ENCODE results near the gene HOXA2. TPM values are rescaled to one million over a fixed set of nuclear protein-coding genes. Genes with fewer than 3 reads are reported as not detected.

Gene HOXA2
- total RNA-seq, 3 donors from 2014 or later: not detected

DNA sequence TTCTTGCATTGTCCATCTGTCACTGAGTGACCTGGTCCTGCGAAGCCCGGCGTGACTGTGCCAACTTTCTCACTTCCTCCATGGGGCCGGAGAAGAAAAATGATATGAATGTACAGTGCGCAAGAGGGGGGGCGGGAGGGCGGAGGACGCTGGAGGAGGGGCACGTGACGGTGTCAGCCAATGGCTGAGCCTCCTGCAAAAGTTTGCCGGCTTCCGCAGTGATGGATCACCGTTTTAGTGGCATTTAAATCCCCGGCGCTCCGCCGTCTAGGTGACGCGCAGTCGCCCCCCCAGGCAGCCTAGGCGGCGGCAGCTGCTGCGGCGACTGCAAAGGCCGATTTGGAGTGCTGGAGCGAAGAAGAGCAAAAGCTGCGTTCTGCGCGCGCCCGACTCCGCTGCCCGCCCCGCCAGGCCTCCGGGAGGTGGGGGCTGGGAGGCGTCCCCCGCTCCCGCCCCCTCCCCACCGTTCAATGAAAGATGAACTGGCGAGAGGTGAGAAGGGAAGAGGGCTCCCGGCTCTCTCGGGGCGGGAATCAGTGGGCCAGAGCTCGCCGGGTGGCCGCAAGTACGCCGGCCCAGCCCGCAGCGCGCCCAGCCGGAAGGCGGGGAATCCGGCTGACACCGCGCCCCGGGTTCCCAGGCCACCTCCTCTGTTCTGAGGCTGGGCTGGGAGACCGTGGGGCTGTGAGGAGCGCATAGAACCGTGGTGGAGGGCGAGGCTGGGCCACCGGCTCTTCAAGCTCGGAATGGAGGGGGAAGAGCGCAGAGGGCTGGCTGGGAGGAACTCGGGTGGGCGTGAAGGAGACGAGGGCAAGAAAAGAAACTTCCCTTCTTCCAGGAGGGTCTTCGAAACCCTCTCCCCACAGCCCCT is 6.4 kb downstream of the HOXA2 start, which contains the start of gene HOXA1:
Gene HOXA1, minus strand, starts transcription at position 104 of the 871 bp plus-strand sequence. Its CDS starts 88 bp downstream, at position 16.
- H3K36me3 Mint-ChIP-seq (ENCODE audit: insufficient read depth): peaks cover 14% of the 10 kb centered on the region
- DNase-seq: peak; percentile 68
- no peaks in the 10 kb centered on the region for H3K9me3 Mint-ChIP-seq
- peaks cover 22% of the 10 kb centered on the region for H3K4me1 Mint-ChIP-seq (ENCODE audit: low read depth)
- H3K4me3 Mint-ChIP-seq: peak within 1 kb of the TSS; percentile 85
- ATAC-seq: peak; percentile 89
- peaks cover 73% of the 10 kb centered on the region for H3K27me3 Mint-ChIP-seq (ENCODE audit: low read depth)

DNA sequence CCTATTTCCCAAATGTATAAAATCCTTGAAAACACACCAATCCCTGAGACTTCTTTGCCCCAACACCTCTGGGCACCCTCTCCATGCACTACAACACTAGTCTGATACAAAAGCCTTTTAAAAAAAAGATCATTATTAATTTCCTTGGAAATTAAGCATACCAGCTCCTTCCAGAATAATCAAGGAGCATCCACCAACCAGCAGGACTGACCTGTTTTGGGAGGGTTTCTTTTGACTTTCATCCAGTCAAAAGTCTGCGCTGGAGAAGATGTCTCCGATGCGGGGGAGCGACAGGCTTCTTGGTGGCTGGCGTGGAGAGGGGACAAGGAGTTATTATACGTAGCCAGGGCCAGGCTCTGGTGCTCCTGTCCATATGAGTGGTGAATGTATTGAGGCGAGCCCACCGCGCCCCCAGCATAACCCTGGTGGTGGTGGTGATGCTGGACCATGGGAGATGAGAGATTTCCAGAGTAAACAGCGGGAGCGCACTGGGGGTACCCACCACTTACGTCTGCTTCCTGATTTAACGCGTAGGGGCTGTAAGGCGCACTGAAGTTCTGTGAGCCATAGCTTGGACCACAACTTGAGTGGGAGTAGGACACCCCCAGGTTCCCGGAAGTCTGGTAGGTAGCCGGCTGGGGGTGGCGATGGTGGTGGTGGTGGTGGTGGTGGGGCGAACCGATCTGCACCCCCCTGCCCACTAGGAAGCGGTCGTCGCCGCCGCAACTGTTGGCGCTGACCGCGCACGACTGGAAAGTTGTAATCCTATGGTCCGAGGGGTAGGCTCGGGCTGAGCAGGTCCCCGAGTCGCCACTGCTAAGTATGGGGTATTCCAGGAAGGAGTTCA is 7.2 kb downstream of the HOXA2 start:
- ATAC-seq: peak in 1 of 2 donors; percentile 7
- peaks cover 6% of the 10 kb centered on the region for H3K36me3 Mint-ChIP-seq (ENCODE audit: insufficient read depth)
- no peaks in the 10 kb centered on the region for H3K9me3 Mint-ChIP-seq
- peak overlapping the region; percentile 85 for H3K4me3 Mint-ChIP-seq
- DNase-seq: no peak
- H3K27me3 Mint-ChIP-seq (ENCODE audit: low read depth): peaks cover 72% of the 10 kb centered on the region
- H3K4me1 Mint-ChIP-seq (ENCODE audit: low read depth): peaks cover 22% of the 10 kb centered on the region

DNA sequence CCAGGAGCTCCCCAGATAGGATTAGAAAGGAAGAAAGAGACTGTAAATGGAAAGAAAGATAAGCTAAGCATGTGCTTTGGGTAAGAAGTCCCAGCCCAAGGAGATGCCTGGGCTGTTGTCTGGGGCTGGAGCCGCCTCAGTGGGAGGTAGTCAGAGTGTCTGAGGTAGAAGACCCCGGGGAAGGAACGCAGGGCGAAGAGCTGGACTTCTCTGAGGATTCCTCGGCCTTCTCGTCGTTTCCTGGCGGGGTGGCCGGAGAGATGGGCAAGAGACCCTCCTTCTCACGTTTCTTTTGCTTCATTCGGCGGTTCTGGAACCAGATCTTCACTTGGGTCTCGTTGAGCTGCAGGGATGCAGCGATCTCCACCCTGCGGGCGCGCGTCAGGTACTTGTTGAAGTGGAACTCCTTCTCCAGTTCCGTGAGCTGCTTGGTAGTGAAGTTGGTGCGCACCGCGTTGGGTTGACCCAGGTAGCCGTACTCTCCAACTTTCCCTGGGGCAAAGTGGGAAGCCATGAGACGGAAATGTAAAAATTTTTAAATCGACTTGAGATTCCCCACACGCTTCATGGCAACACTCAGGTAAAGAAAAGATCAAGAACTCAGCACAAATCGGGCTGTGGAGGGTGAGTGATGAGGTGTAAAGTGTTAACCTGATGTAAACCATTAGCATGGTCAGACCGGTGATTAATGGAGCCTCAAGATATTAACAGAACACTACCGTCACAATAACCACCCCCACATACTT is 8.0 kb downstream of the HOXA2 start:
- peaks cover 76% of the 10 kb centered on the region for H3K27me3 Mint-ChIP-seq (ENCODE audit: low read depth)
- H3K36me3 Mint-ChIP-seq (ENCODE audit: insufficient read depth): no peaks in the 10 kb centered on the region
- peaks cover 22% of the 10 kb centered on the region for H3K4me1 Mint-ChIP-seq (ENCODE audit: low read depth)
- no peak for ATAC-seq
- H3K9me3 Mint-ChIP-seq: no peaks in the 10 kb centered on the region
- DNase-seq: no peak
- peak overlapping the region; percentile 85 for H3K4me3 Mint-ChIP-seq

DNA sequence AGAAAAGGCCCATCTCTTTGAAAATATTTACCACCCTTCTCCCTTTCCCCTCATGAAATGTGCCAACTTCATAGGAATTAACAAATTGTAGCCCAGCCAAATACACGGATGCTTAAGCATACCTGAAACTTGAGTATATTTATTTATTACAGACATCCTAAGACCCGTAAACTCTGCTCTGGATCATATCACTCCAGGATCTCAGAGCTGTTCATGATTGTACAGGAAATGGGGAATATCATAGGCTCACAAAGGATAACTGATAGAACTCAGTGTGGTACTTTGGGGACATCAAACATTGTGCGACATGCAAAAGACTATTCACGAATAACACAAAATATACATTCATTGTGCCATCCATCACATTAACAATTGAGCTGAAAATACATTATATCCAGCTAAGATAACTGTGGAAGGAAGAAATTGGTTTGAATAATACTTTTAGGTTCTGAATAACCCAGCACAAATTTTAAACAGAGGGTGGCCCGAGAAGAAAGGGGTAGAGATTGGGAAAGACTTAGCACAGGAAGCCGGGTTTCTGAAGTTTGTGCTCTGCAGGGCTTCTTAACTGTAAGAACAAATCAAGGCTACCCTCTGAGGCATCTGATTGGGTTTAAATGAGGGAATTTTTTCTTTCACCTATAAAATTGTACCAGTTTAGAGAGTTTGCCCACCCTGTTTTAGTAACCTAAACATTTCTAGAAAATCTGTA is 9.1 kb downstream of the HOXA2 start:
- no peaks in the 10 kb centered on the region for H3K9me3 Mint-ChIP-seq
- no peak for ATAC-seq
- DNase-seq: no peak
- no peak overlapping the region for H3K4me3 Mint-ChIP-seq
- peaks cover 17% of the 10 kb centered on the region for H3K4me1 Mint-ChIP-seq (ENCODE audit: low read depth)
- no peaks in the 10 kb centered on the region for H3K36me3 Mint-ChIP-seq (ENCODE audit: insufficient read depth)
- peaks cover 78% of the 10 kb centered on the region for H3K27me3 Mint-ChIP-seq (ENCODE audit: low read depth)

DNA sequence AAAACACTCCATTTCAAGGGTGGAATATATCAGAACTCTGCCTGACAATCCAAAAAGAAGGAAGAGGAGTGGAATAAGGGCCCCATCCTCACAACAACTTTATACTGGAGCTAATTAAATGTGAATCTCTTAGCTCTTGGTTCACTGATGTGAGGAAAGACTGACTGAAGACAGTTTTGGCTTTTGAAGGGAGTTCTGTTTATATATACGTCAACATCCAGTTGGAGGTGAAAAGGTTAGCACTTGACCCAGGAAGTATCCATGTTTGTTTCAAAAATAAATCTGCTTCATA is 9.7 kb downstream of the HOXA2 start:
- no peak for ATAC-seq
- H3K4me3 Mint-ChIP-seq: no peak overlapping the region

DNA sequence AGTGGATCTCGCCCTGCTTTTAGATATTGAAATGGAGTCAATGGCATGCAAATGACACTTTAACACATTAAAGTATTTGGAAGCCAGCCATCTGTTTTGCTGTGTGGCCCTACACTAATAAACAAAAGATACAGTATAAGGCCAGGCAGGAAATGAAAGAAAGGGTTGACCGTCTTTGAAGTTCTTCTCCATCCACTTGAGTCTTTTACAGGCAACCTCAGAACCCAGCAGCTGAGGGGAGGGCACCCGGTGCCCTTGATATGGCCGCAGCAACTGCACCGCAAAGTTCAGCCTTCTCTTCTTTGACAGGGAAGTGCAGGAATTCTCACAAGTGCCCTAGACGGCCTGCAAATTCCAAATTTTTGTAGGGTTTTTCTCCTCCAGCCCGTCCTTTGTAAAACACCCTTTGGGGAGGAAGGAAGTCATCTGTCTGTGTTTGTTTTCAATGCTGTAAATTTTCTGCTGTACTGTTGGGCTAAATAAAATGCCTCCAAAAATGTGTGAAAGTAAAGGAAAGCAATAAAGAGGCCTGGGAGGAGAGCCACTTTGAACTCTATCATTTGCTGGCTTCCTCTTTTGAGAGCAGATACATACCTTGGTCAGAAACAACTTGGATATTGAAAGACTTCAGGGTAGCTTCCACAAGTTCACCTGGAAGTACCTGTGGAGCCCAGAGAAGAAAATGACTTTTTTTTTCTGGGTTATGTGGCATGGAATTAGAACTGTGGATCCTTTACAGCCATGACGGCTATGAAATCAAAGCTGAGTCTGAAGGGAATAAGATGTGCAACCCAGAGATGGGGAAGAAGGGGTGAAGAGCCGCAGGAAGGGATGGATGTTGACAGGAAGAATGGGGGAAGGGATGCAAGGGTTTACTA is 10.3 kb downstream of the HOXA2 start:
- Mint-ChIP-seq H3K36me3 (ENCODE audit: insufficient read depth) (no peaks in the 10 kb centered on the region), H3K4me3 (no peak overlapping the region), H3K27me3 (ENCODE audit: low read depth) (peaks cover 80% of the 10 kb centered on the region), H3K4me1 (ENCODE audit: low read depth) (peaks cover 12% of the 10 kb centered on the region), H3K9me3 (no peaks in the 10 kb centered on the region)
- ATAC-seq: no peak
- no peak for DNase-seq

More for the DNA sequence above, 9.7 kb downstream of the HOXA2 start:
- Mint-ChIP-seq H3K9me3 (no peaks in the 10 kb centered on the region), H3K4me1 (ENCODE audit: low read depth) (peaks cover 15% of the 10 kb centered on the region), H3K36me3 (ENCODE audit: insufficient read depth) (no peaks in the 10 kb centered on the region), H3K27me3 (ENCODE audit: low read depth) (peaks cover 80% of the 10 kb centered on the region)
- no peak for DNase-seq

DNA sequence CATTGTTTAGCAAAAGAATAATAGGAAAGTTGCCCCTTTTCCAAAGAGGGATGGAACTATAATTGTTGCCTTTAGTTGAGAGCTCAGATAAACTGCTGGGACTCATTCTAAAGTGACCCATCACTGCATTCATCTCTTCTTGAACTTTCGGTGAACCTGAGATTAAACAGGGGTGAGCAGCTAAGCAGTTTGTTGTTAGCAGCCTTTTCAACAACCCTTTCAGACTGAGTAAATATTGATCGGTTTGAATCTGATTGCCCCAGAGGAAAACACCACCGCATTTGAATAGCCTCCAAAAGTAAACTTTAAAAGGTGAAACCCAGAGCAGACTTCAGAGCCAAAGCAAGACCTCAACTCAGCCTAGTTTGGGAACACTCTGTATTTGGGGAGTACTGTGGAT is 11.4 kb downstream of the HOXA2 start:
- ATAC-seq (no peak), DNase-seq (no peak)
- H3K4me3 Mint-ChIP-seq: no peak overlapping the region
- H3K9me3 Mint-ChIP-seq: no peaks in the 10 kb centered on the region
- peaks cover 84% of the 10 kb centered on the region for H3K27me3 Mint-ChIP-seq (ENCODE audit: low read depth)
- peaks cover 10% of the 10 kb centered on the region for H3K4me1 Mint-ChIP-seq (ENCODE audit: low read depth)
- H3K36me3 Mint-ChIP-seq (ENCODE audit: insufficient read depth): no peaks in the 10 kb centered on the region

DNA sequence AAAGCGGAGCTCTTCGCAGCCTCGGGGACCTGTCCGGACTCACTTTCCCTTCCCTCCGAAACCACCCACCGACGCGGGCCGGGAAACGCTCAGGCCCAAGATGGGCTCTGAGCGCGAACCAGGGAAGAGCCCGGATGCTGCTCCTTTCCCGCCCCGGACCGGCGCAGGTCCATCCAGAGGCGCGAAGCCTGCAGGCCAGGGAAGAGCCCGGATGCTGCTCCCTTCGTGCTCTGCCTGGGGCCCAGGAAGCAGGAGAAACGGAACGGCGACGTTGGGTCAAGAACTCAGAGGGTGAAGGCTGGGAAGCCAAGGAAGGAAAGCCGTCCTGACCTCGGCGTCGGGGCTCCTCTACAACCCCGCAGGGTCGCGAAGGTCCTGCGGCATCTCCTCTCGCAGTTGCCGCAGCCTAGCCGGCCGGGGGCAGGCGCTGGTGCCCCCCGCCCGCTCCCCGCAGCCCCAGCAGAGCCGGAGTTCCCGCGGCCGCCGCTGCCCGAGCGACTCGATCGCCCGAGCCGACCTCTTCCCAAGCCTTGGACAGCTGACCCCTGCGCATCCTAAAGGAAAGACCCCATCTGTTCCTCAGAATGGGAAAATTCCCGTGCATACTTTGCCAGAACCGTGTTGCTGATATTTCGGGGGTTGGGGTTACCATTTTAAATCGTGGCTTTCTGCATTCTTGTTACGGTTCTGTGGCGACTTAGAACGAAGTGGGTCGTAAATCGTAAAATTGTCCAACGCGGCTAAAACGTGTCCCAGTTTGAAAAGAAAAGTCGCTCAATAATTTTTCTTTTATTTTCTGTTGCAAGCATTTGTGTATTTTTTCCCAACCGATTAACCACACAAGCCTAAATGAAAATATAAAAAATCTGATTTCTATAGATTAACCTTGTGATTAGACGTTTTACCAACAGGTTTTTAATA is 14.2 kb downstream of the HOXA2 start:
- H3K4me3 Mint-ChIP-seq: no peak overlapping the region
- peak in 1 of 2 donors; percentile 18 for ATAC-seq
- H3K9me3 Mint-ChIP-seq: no peaks in the 10 kb centered on the region
- H3K27me3 Mint-ChIP-seq (ENCODE audit: low read depth): peaks cover 73% of the 10 kb centered on the region
- no peak for DNase-seq
- H3K4me1 Mint-ChIP-seq (ENCODE audit: low read depth): peaks cover 3% of the 10 kb centered on the region
- H3K36me3 Mint-ChIP-seq (ENCODE audit: insufficient read depth): no peaks in the 10 kb centered on the region

DNA sequence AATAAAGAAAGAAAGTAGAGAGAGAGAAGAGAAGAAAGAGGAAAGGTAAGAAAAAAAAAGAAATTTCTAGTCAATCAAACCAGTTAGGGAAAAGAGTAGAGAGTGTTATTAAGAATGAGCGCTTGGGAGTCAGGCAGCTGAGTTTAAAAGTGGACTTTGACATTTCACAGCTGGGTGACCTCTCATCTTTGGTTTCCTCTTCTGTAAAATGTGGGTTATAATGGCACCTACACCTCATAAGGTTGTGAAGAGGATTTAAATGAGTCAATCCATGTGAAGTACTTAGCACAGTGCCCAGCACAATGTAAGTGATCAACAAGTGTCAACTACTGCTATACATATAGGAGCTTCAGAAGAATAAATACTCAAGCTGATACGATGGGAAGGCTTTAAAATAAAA is 18.8 kb downstream of the HOXA2 start:
- H3K27me3 Mint-ChIP-seq (ENCODE audit: low read depth): peaks cover 29% of the 10 kb centered on the region
- DNase-seq: no peak
- ATAC-seq: no peak
- peaks cover 3% of the 10 kb centered on the region for H3K4me1 Mint-ChIP-seq (ENCODE audit: low read depth)
- no peaks in the 10 kb centered on the region for H3K36me3 Mint-ChIP-seq (ENCODE audit: insufficient read depth)
- no peak overlapping the region for H3K4me3 Mint-ChIP-seq
- H3K9me3 Mint-ChIP-seq: no peaks in the 10 kb centered on the region

DNA sequence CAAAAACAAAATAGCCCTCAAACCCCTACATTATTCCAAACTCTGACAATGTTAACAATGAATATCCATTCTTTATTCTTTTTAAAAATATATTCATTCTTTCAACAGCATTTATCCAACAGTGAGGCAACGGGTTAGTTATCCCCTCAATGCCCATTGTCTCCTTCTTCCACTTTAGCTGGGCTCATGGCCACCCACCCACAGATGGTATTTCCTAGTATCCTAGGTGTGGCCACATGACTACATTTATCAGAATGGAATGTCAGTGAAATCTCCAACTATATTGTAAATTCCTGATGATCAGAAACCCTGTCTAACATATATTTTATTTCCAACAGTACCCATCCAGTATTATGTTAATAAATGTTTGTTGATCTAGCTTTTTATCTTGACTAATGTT is 20.3 kb downstream of the HOXA2 start:
- ATAC-seq: no peak
- Mint-ChIP-seq H3K36me3 (ENCODE audit: insufficient read depth) (no peaks in the 10 kb centered on the region), H3K4me3 (no peak overlapping the region)

DNA sequence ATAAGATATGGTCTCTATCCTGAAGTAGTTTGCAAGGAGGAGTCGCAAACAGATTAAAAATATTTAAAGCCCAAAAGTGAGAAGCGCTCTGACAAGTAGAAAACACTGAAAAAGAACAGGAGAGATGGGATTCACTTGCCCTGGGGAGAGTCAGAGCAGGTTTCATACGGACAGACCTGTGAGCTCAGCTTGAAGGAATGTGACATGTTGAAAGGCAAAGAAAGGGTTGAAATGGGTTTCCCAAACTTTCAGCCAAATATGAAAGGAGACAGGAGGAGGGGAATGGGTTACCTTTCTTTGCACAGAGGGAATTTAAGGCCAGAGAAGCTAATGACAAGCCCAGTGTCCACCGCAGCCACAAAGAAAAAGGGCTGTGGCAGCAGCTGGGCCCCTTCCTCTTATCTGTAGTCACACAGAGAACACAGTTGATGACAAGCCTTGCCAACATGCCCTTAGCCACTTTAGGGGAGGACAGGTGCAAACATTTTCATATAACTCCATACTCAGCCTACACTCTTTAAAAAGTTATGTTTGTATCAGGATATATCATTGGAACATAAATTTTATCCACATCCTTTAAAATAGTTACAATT is 21.5 kb downstream of the HOXA2 start:
- ATAC-seq: no peak
- Mint-ChIP-seq H3K9me3 (no peaks in the 10 kb centered on the region), H3K36me3 (ENCODE audit: insufficient read depth) (no peaks in the 10 kb centered on the region), H3K4me3 (no peak overlapping the region), H3K4me1 (ENCODE audit: low read depth) (no peaks in the 10 kb centered on the region), H3K27me3 (ENCODE audit: low read depth) (peaks cover 11% of the 10 kb centered on the region)
- no peak for DNase-seq

More for the DNA sequence above, 20.3 kb downstream of the HOXA2 start:
- DNase-seq: no peak
- no peaks in the 10 kb centered on the region for H3K4me1 Mint-ChIP-seq (ENCODE audit: low read depth)
- H3K9me3 Mint-ChIP-seq: no peaks in the 10 kb centered on the region
- peaks cover 16% of the 10 kb centered on the region for H3K27me3 Mint-ChIP-seq (ENCODE audit: low read depth)

Data from activated T-cell treated with anti-CD3 and anti-CD28 coated beads, Interleukin-2, amount 50 U/mL, for 4 hours (primary cell).